ENCODE data around the gene BRK1.
"Not testable (repeated sequence)": the region's sequence is repeated elsewhere in the genome, so short reads cannot be mapped to it uniquely, and the experiment has no call there.

Gene BRK1

DNA sequence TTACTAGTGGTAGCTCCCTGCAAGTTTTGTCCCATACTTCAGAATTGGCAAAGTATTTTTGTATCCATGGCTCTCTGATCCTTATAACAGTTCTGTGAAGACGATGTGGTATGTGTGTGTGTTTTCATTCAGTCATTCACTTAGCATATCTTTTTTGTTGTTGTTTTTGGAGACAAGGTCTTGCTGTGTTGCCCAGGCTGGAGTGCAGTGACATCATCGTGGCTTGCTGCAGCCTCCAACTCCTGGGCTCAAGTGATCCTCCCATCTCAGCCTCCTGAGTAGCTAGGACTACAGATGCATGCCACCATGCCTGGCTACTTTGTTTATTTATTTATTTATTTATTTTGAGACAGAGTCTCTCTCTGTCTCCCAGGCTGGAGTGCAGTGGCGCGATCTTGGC is 60.7 kb downstream of the BRK1 start:
- not testable (repeated sequence) for DNase-seq (ENCODE audit: low read depth, low spot score)
